OCI-LY7 (cell line): ENCODE results near the gene DHRSX.

Source experiments
- CTCF ChIP-seq: fragments of 200-600 bp; sonication (generic); conservative IDR thresholded peaks from 2 replicates; pipeline ENCODE4 v1.5.1; 2014; ENCODE audit warnings: mild to moderate bottlenecking, antibody characterized with exemption, low read length, moderate library complexity, mixed read lengths
- EZH2phosphoT487 ChIP-seq: fragments of 200-600 bp; sonication (generic); IDR thresholded peaks from 2 replicates; pipeline ENCODE4 v1.6.1; 2018; ENCODE audit warnings: low read depth, borderline replicate concordance, mild to moderate bottlenecking, mixed run types, antibody characterized with exemption, low read length, moderate library complexity, mixed read lengths

GRCh38 chrX:2266445-2267349 is 234.1 kb downstream of the DHRSX start:
- TF ChIP-seq CTCF (no peak), EZH2phosphoT487 (no peak)
